Measurements from ENCODE around the gene RAB11B.
"Not testable (repeated sequence)": the region's sequence is repeated elsewhere in the genome, so short reads cannot be mapped to it uniquely, and the experiment has no call there.

- TF ChIP-seq CTCF, POLR2A (IDR thresholded peaks at IDR 0.05): not testable (repeated sequence)
Observed at GRCh38 chr19:8375766-8376165, 14.4 kb upstream of the RAB11B start.

Data from breast epithelium (tissue), 3 donors.